Liver (tissue), 9 donors: ENCODE measurements around the gene NUDT6. TPM values are rescaled to one million over a fixed set of nuclear protein-coding genes. Genes with fewer than 3 reads are reported as not detected.

Source experiments
- DNase-seq: peaks from one replicate; pipeline ENCODE4 v3.0.0-alpha.2; 2017; ENCODE audit warnings: low spot score
- H3K27ac ChIP-seq, 2 donors: one replicate each; pipeline ENCODE4 v1.7.0; 2013; ENCODE audit warnings: inconsistent platforms in 2 of 2, low read length in 2 of 2, control low read depth in 1 of 2, low read depth in 1 of 2, mild to moderate bottlenecking in 1 of 2
- H3K27me3 ChIP-seq, 4 donors: one replicate each; pipeline versions ENCODE4 v1.6.1 to v1.7.0; 2013; ENCODE audit warnings: low read length in 3 of 4, inconsistent platforms in 1 of 4, mild to moderate bottlenecking in 1 of 4, moderate library complexity in 1 of 4; ENCODE audit not compliant: control insufficient read depth in 4 of 4, insufficient read depth in 4 of 4
- H3K36me3 ChIP-seq, 4 donors: one replicate each; pipeline versions ENCODE4 v1.6.1 to v1.7.0; 2013; ENCODE audit warnings: low read length in 3 of 4, mild to moderate bottlenecking in 3 of 4, low read depth in 1 of 4, moderate library complexity in 1 of 4; ENCODE audit not compliant: control insufficient read depth in 4 of 4, insufficient read depth in 3 of 4
- H3K4me1 ChIP-seq, 4 donors: one replicate each; pipeline versions ENCODE4 v1.6.1 to v1.7.0; 2013; ENCODE audit warnings: low read length in 3 of 4, mild to moderate bottlenecking in 3 of 4, moderate library complexity in 1 of 4; ENCODE audit not compliant: control insufficient read depth in 4 of 4, insufficient read depth in 4 of 4
- H3K4me3 ChIP-seq, 3 donors: one replicate each; pipeline versions ENCODE4 v1.6.1 to v1.7.0; 2013; ENCODE audit warnings: low read length in 3 of 3, control low read depth in 1 of 3, low read depth in 1 of 3, mild to moderate bottlenecking in 1 of 3
- H3K9ac ChIP-seq, 2 donors: one replicate each; pipeline ENCODE4 v1.7.0; 2013; ENCODE audit warnings: low read length in 2 of 2, mild to moderate bottlenecking in 2 of 2, moderate library complexity in 2 of 2, control low read depth in 1 of 2, low read depth in 1 of 2
- H3K9me3 ChIP-seq, 4 donors: one replicate each; pipeline versions ENCODE4 v1.6.1 to v1.7.0; 2013; ENCODE audit warnings: low read length in 3 of 4; ENCODE audit not compliant: control insufficient read depth in 4 of 4
- ATF3 ChIP-seq: IDR thresholded peaks from 2 replicates; pipeline ENCODE4 v1.6.1; 2016; ENCODE audit warnings: antibody characterized with exemption
- CTCF ChIP-seq: fragments of 150-350 bp; IDR thresholded peaks from 2 replicates; pipeline ENCODE4 v1.5.1; 2017; ENCODE audit warnings: improper control_type of control experiment, low read depth, low read length; ENCODE audit not compliant: missing input control
- EGR1 ChIP-seq, 2 donors: IDR thresholded peaks; 2 replicates each; pipeline ENCODE4 v1.6.1; 2016 to 2018; ENCODE audit warnings: antibody characterized with exemption in 2 of 2, low read depth in 2 of 2
- FOXA1 ChIP-seq: IDR thresholded peaks from 2 replicates; pipeline ENCODE4 v1.6.1; 2016; ENCODE audit warnings: antibody characterized with exemption
- FOXA2 ChIP-seq: IDR thresholded peaks from 2 replicates; pipeline ENCODE4 v1.6.1; 2016; ENCODE audit warnings: antibody characterized with exemption
- GABPA ChIP-seq, 2 donors: IDR thresholded peaks in 1 of 2; conservative IDR thresholded peaks in 1 of 2; 2 replicates each; pipeline ENCODE4 v1.6.1; 2016; ENCODE audit warnings: antibody characterized with exemption in 2 of 2, mild to moderate bottlenecking in 1 of 2, moderate library complexity in 1 of 2
- HNF4A ChIP-seq, 2 donors: conservative IDR thresholded peaks; 2 replicates each; pipeline ENCODE4 v1.6.1; 2016; ENCODE audit warnings: antibody characterized with exemption in 2 of 2, mild to moderate bottlenecking in 2 of 2
- HNF4G ChIP-seq: IDR thresholded peaks from 2 replicates; pipeline ENCODE4 v1.6.1; 2016; ENCODE audit warnings: antibody characterized with exemption
- JUND ChIP-seq, 2 donors: IDR thresholded peaks; 2 replicates each; pipeline ENCODE4 v1.6.1; 2016; ENCODE audit warnings: antibody characterized with exemption in 2 of 2
- MAX ChIP-seq: IDR thresholded peaks from 2 replicates; pipeline ENCODE4 v1.6.1; 2016; ENCODE audit warnings: antibody characterized with exemption
- NR2F2 ChIP-seq: IDR thresholded peaks from 2 replicates; pipeline ENCODE4 v1.6.1; 2016; ENCODE audit warnings: antibody characterized with exemption
- RAD21 ChIP-seq, 2 donors: IDR thresholded peaks; 2 replicates each; pipeline ENCODE4 v1.6.1; 2016; ENCODE audit warnings: antibody characterized with exemption in 2 of 2, mild to moderate bottlenecking in 2 of 2
- REST ChIP-seq: IDR thresholded peaks from 2 replicates; pipeline ENCODE4 v1.6.1; 2016; ENCODE audit warnings: antibody characterized with exemption, mild to moderate bottlenecking
- RXRA ChIP-seq, 2 donors: IDR thresholded peaks; 2 replicates each; pipeline ENCODE4 v1.6.1; 2017 to 2018; ENCODE audit warnings: antibody characterized with exemption in 2 of 2, mild to moderate bottlenecking in 1 of 2
- SP1 ChIP-seq: IDR thresholded peaks from 2 replicates; pipeline ENCODE4 v1.6.1; 2018; ENCODE audit warnings: antibody characterized with exemption, mild to moderate bottlenecking
- TAF1 ChIP-seq: conservative IDR thresholded peaks from 2 replicates; pipeline ENCODE4 v1.6.1; 2016; ENCODE audit warnings: antibody characterized with exemption, mild to moderate bottlenecking
- YY1 ChIP-seq: IDR thresholded peaks from 2 replicates; pipeline ENCODE4 v1.6.1; 2016; ENCODE audit warnings: antibody characterized with exemption, mild to moderate bottlenecking
- ZBTB33 ChIP-seq: IDR thresholded peaks from 2 replicates; pipeline ENCODE4 v1.6.1; 2016; ENCODE audit warnings: antibody characterized with exemption
- WGBS: extraction: QIAGEN DNeasy Blood & Tissue Kit; methylation state at CpG from one replicate; pipeline ENCODE4 v1.1.7; 2013; 5-methylcytosine and 5-hydroxymethylcytosine counted together
- polyA plus RNA-seq, 2 donors: library from polyadenylated mRNA; stranded (reverse) in 1 of 2; unstranded in 1 of 2; fragments of 200-250 nt in 1 of 2; fragments of >200 nt in 1 of 2; fragmentation: Nextera tagmentation in 1 of 2; extraction: Ambion mirVana in 1 of 2; gene quantifications; one replicate each; pipeline versions ENCODE4 v1.2.1 to v1.2.3, GENCODE V29; 2013 to 2015
- total RNA-seq, 2 donors: library from RNA; depleted of rRNA; stranded (reverse); fragments of >200 nt; gene quantifications; one replicate each; pipeline ENCODE4 v1.2.3, GENCODE V29; 2014
- donor health status: healthy.
- donor health status: healthy.
- donor health status: healthy.
- donor health status: healthy.
- donor health status: healthy.

Gene NUDT6
- total and polyA plus RNA-seq, 4 donors = 8.8 to 13.8 (median 11.0) TPM

GRCh38 chr4:122917731-122918130 lies 4.7 kb downstream of the NUDT6 start:
- no peak for DNase-seq
- H3K9me3 ChIP-seq = no peaks in the 10 kb centered on the region
- 95% methylated on average over 5 of the region's 5 CpGs for WGBS
- peaks cover 5 to 18% (median 13%) of the 10 kb centered on the region in 4 donors for H3K4me1 ChIP-seq
- H3K36me3 ChIP-seq = peaks cover 0 to 5% (median 2%) of the 10 kb centered on the region in 4 donors
- no peak overlapping the region for H3K27ac ChIP-seq
- TF ChIP-seq HNF4G = no peak
- TF ChIP-seq SP1 = no peak
- TF ChIP-seq CTCF = no peak
- TF ChIP-seq HNF4A (conservative IDR thresholded peaks at IDR 0.05) = no peak
- no peak for TF ChIP-seq NR2F2
- TF ChIP-seq RXRA (IDR thresholded peaks at IDR 0.05) = no peak
- TF ChIP-seq JUND (IDR thresholded peaks at IDR 0.05) = no peak
- TF ChIP-seq ATF3 = no peak
- no peak for TF ChIP-seq YY1
- TF ChIP-seq RAD21 (IDR thresholded peaks at IDR 0.05) = no peak
- TF ChIP-seq FOXA1 = no peak
- no peak for TF ChIP-seq EGR1 (IDR thresholded peaks at IDR 0.05; ENCODE audit: low read depth in 2 of 2)
- no peak for TF ChIP-seq MAX
- no peak for TF ChIP-seq TAF1
- TF ChIP-seq FOXA2 = no peak
- no peak for TF ChIP-seq GABPA (IDR thresholded peaks at IDR 0.05 in 1 of 2, conservative IDR thresholded peaks at IDR 0.05 in 1 of 2)
- no peak for TF ChIP-seq REST
- no peak for TF ChIP-seq ZBTB33
- H3K4me3 ChIP-seq = no peak overlapping the region
- no peak overlapping the region for H3K9ac ChIP-seq
- no peaks in the 10 kb centered on the region for H3K27me3 ChIP-seq
